Measurements from ENCODE around the gene MGAT5. TPM values are rescaled to one million over a fixed set of nuclear protein-coding genes. Genes with fewer than 3 reads are reported as not detected.

Gene MGAT5
- total RNA-seq, 4 donors from 2014 or later: 34.1 to 47.5 (median 42.6) TPM

GRCh38 chr2:134331081-134331480, 77.2 kb downstream of the MGAT5 start:
- no peak for DNase-seq (ENCODE audit: low spot score in 2 of 2)
- no peaks in the 10 kb centered on the region for H3K9me3 ChIP-seq
- H3K27me3 ChIP-seq: no peaks in the 10 kb centered on the region
- H3K27ac ChIP-seq: no peak overlapping the region
- TF ChIP-seq CTCF (IDR thresholded peaks at IDR 0.05) (no peak), EP300 (IDR thresholded peaks at IDR 0.05) (no peak), POLR2A (IDR thresholded peaks at IDR 0.05) (no peak)
- peaks cover 0 to 12% (median 3%) of the 10 kb centered on the region in 4 donors for H3K4me1 ChIP-seq
- no peak overlapping the region for H3K4me3 ChIP-seq
- 59 to 60% methylated on average over 3 of the region's 3 CpGs for WGBS, 2 donors
- no peaks in the 10 kb centered on the region for H3K36me3 ChIP-seq

GRCh38 chr2:134333646-134334189, 79.8 kb downstream of the MGAT5 start:
- no peak overlapping the region for H3K27ac ChIP-seq

GRCh38 chr2:134334542-134335353, 80.9 kb downstream of the MGAT5 start:
- H3K4me1 ChIP-seq: peaks cover 0 to 21% (median 5%) of the 10 kb centered on the region in 4 donors
- no peak overlapping the region for H3K4me3 ChIP-seq
- H3K9me3 ChIP-seq: no peaks in the 10 kb centered on the region
- no peak for DNase-seq (ENCODE audit: low spot score in 2 of 2)
- WGBS, 2 donors: 60% methylated on average over 3 of the region's 3 CpGs
- H3K27me3 ChIP-seq: no peaks in the 10 kb centered on the region
- H3K27ac ChIP-seq: no peak overlapping the region
- no peaks in the 10 kb centered on the region for H3K36me3 ChIP-seq
- TF ChIP-seq POLR2A (IDR thresholded peaks at IDR 0.05) (no peak), CTCF (IDR thresholded peaks at IDR 0.05) (no peak), EP300 (IDR thresholded peaks at IDR 0.05) (no peak)

More at GRCh38 chr2:134333646-134334189, 79.8 kb downstream of the MGAT5 start:
- Histone ChIP-seq H3K4me1 (peaks cover 0 to 21% (median 5%) of the 10 kb centered on the region in 4 donors), H3K9me3 (no peaks in the 10 kb centered on the region), H3K4me3 (no peak overlapping the region), H3K36me3 (no peaks in the 10 kb centered on the region), H3K27me3 (no peaks in the 10 kb centered on the region)
- DNase-seq (ENCODE audit: low spot score in 2 of 2): no peak
- TF ChIP-seq EP300 (IDR thresholded peaks at IDR 0.05) (peak in 1 of 2 donors; percentile 8), POLR2A (IDR thresholded peaks at IDR 0.05) (no peak)
- 27 to 29% methylated on average over 3 of the region's 3 CpGs for WGBS, 2 donors

- 16 to 70% methylated on average over 1 of the region's 1 CpG for WGBS, 2 donors
- peaks cover 0 to 21% (median 5%) of the 10 kb centered on the region in 4 donors for H3K4me1 ChIP-seq
- H3K4me3 ChIP-seq: no peak overlapping the region
- no peak overlapping the region for H3K27ac ChIP-seq
- H3K9me3 ChIP-seq: no peaks in the 10 kb centered on the region
- TF ChIP-seq POLR2A (IDR thresholded peaks at IDR 0.05) (no peak), CTCF (IDR thresholded peaks at IDR 0.05) (no peak), EP300 (IDR thresholded peaks at IDR 0.05) (no peak)
- DNase-seq (ENCODE audit: low spot score in 2 of 2): no peak
- no peaks in the 10 kb centered on the region for H3K27me3 ChIP-seq
- H3K36me3 ChIP-seq: no peaks in the 10 kb centered on the region
These were observed 81.7 kb downstream of the MGAT5 start for GRCh38 chr2:134335601-134336000.

GRCh38 chr2:134336352-134336751, 82.5 kb downstream of the MGAT5 start:
- Histone ChIP-seq H3K4me1 (peaks cover 0 to 21% (median 5%) of the 10 kb centered on the region in 4 donors), H3K36me3 (no peaks in the 10 kb centered on the region), H3K27ac (no peak overlapping the region), H3K4me3 (no peak overlapping the region), H3K9me3 (no peaks in the 10 kb centered on the region), H3K27me3 (no peaks in the 10 kb centered on the region)
- WGBS, 2 donors: 63 to 65% methylated on average over 4 of the region's 4 CpGs
- DNase-seq (ENCODE audit: low spot score in 2 of 2): no peak
- TF ChIP-seq EP300 (IDR thresholded peaks at IDR 0.05): no peak
- TF ChIP-seq CTCF (IDR thresholded peaks at IDR 0.05): no peak
- no peak for TF ChIP-seq POLR2A (IDR thresholded peaks at IDR 0.05)
